DMS153 (cell line): ENCODE data around the gene CAMK2N1.
"Not testable (repeated sequence)": the region's sequence is repeated elsewhere in the genome, so short reads cannot be mapped to it uniquely, and the experiment has no call there.

ENCODE experiments used
- DNase-seq: peaks from one replicate; lab custom pipeline; 2025; lab: John Stamatoyannopoulos, UW

The CAMK2N1 gene

GRCh38 chr1:20496725-20497383 lies 10.8 kb upstream of the CAMK2N1 start:
- not testable (repeated sequence) for DNase-seq

GRCh38 chr1:20496241-20496661 lies 10.2 kb upstream of the CAMK2N1 start:
- DNase-seq: no peak

GRCh38 chr1:20495661-20496060 lies 9.7 kb upstream of the CAMK2N1 start:
- no peak for DNase-seq

GRCh38 chr1:20494609-20495311 lies 8.8 kb upstream of the CAMK2N1 start:
- no peak for DNase-seq

GRCh38 chr1:20493839-20494608 lies 8.0 kb upstream of the CAMK2N1 start:
- peak; percentile 95 for DNase-seq

- no peak for DNase-seq
These were observed 7.3 kb upstream of the CAMK2N1 start for GRCh38 chr1:20493309-20493708.

GRCh38 chr1:20492751-20493150 lies 6.7 kb upstream of the CAMK2N1 start:
- DNase-seq: no peak

GRCh38 chr1:20491866-20492265 lies 5.9 kb upstream of the CAMK2N1 start:
- DNase-seq: no peak

GRCh38 chr1:20491178-20491577 lies 5.2 kb upstream of the CAMK2N1 start:
- DNase-seq: no peak

GRCh38 chr1:20487236-20487590 lies 1.2 kb upstream of the CAMK2N1 start:
- no peak for DNase-seq

- peak; percentile 92 for DNase-seq
These were observed 636 bp upstream of the CAMK2N1 start for GRCh38 chr1:20486457-20487235.

GRCh38 chr1:20484519-20485462 lies 1.2 kb downstream of the CAMK2N1 start:
- DNase-seq: no peak

GRCh38 chr1:20483833-20484518 lies 2.0 kb downstream of the CAMK2N1 start:
- DNase-seq: no peak

GRCh38 chr1:20483098-20483832 lies 2.7 kb downstream of the CAMK2N1 start:
- no peak for DNase-seq

- no peak for DNase-seq
These were observed 4.1 kb downstream of the CAMK2N1 start for GRCh38 chr1:20481643-20482498.

GRCh38 chr1:20480951-20481617 lies 4.9 kb downstream of the CAMK2N1 start:
- DNase-seq: no peak

GRCh38 chr1:20480243-20480944 lies 5.6 kb downstream of the CAMK2N1 start:
- no peak for DNase-seq

- no peak for DNase-seq
These were observed 6.2 kb downstream of the CAMK2N1 start for GRCh38 chr1:20479840-20480239.
